Measurements from ENCODE around the gene ZNF740. TPM values are rescaled to one million over a fixed set of nuclear protein-coding genes. Genes with fewer than 3 reads are reported as not detected.

The ZNF740 gene
- total RNA-seq (2014; rRNA removed; shearing (Covaris generic)): 23.5 and 26.3 TPM in 2 replicates

GRCh38 chr12:53180220-53180930 lies at the start of gene ZNF740, which contains the start of gene CSAD:
TSS of gene ZNF740 (plus strand) at chr12:53180722. CDS start at chr12:53181984, 1,262 bp downstream.
TSS of gene CSAD (minus strand) at chr12:53180925. CDS start at chr12:53173470, 7,455 bp downstream.

GRCh38 chr12:53207042-53207441 lies 26.5 kb downstream of the ZNF740 start, which contains the start of gene ITGB7:
TSS of gene ITGB7 (minus strand) at chr12:53207251. CDS start at chr12:53200443, 6,808 bp downstream.

DNA sequence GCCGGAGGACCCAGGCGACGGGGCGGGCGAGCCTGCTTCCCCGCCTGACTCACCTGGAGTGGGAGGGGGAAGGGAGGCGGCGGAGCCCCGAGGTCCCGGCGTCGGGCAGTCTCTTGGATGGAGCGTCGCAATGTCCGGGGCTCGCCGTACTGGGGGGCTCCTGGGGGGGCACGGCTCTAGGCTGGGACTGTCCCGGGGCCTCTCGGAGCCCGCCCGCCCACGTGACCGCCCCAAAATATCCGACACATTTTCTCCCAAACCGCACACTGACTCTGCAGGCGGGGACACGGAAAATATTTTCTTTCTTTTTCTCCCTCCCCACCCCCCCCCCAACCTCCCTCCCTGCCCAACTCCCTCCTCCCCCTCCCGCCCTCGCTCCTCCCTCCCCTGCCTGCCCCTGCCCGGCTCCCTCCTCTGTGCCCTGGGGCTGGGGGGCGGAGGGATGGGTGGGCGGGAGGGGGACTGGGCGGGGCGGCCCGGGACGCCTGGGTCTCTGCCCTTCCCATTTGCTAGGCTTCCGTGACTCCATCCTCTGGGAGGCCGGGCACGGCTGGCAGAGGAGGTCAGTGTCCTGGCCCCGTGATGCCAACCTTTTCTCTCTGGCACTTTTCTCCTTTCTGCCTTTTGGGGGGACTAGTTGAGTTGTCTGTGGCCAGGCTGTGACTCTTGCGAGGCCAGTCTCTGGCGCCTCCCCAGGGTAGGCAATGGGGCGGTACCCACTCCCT lies 51.6 kb downstream of the ZNF740 start, which contains the start of gene RARG:
TSS of gene RARG (minus strand) at position 289 of the 725 bp plus-strand sequence. CDS start 4,664 bp downstream, outside the sequence.

Small RNA genes within 50 kb of the gene (small RNA-seq; reads per million reads assigned to genes)
- not detected for gene HIGD1AP1
- gene RNU6-333P: not detected

Other genes with a start within 250 kb of the ZNF740 start
- gene KRT18, start 231.6 kb upstream of the ZNF740 start, total RNA-seq (2014; rRNA removed; shearing (Covaris generic)): 625 and 633 TPM in 2 replicates
- gene EIF4B, start 174.3 kb upstream of the ZNF740 start, total RNA-seq (2014; rRNA removed; shearing (Covaris generic)): 878 and 984 TPM in 2 replicates
- gene TNS2, start 130.7 kb upstream of the ZNF740 start, total RNA-seq (2014; rRNA removed; shearing (Covaris generic)): 31.3 and 35.0 TPM in 2 replicates
- gene SPRYD3, start 101.3 kb upstream of the ZNF740 start, total RNA-seq (2014; rRNA removed; shearing (Covaris generic)): 16.9 and 17.5 TPM in 2 replicates
- 321 and 347 TPM in 2 replicates for gene IGFBP6, start 83.1 kb upstream of the ZNF740 start, total RNA-seq (2014; rRNA removed; shearing (Covaris generic))
- gene SOAT2, start 77.2 kb upstream of the ZNF740 start, total RNA-seq (2014; rRNA removed; shearing (Covaris generic)): 0.13 TPM in 1 of 2 replicates, not detected in the other
- gene CSAD, start 203 bp downstream of the ZNF740 start, total RNA-seq (2014; rRNA removed; shearing (Covaris generic)): 18.5 and 19.8 TPM in 2 replicates
- gene ITGB7, start 26.5 kb downstream of the ZNF740 start, total RNA-seq (2014; rRNA removed; shearing (Covaris generic)): 2.2 and 5.1 TPM in 2 replicates
- gene RARG, start 51.5 kb downstream of the ZNF740 start, total RNA-seq (2014; rRNA removed; shearing (Covaris generic)): 31.3 and 36.8 TPM in 2 replicates
- 26.7 and 33.5 TPM in 2 replicates for gene ESPL1, start 87.6 kb downstream of the ZNF740 start, total RNA-seq (2014; rRNA removed; shearing (Covaris generic))
- gene PFDN5, start 114.8 kb downstream of the ZNF740 start, total RNA-seq (2014; rRNA removed; shearing (Covaris generic)): 589 and 598 TPM in 2 replicates
- 120 and 144 TPM in 2 replicates for gene MYG1, start 119.0 kb downstream of the ZNF740 start, total RNA-seq (2014; rRNA removed; shearing (Covaris generic))
- 84.0 and 85.4 TPM in 2 replicates for gene AAAS, start 140.9 kb downstream of the ZNF740 start, total RNA-seq (2014; rRNA removed; shearing (Covaris generic))
- gene SP7, start 155.6 kb downstream of the ZNF740 start, total RNA-seq (2014; rRNA removed; shearing (Covaris generic)): not detected in 2 replicates
- gene SP1, start 199.5 kb downstream of the ZNF740 start, total RNA-seq (2014; rRNA removed; shearing (Covaris generic)): 47.5 and 58.1 TPM in 2 replicates
- not detected in 2 replicates for gene AMHR2, start 243.1 kb downstream of the ZNF740 start, total RNA-seq (2014; rRNA removed; shearing (Covaris generic))

Data from A375 (cell line).